Dedifferentiated amniotic fluid mesenchymal stem cell (primary cell): ENCODE results near the gene TAB2.

ENCODE experiments used
- DNase-seq: peaks from one replicate; pipeline ENCODE4 v3.0.0-alpha.2; 2016; ENCODE audit errors: extremely low spot score

The TAB2 gene

DNA sequence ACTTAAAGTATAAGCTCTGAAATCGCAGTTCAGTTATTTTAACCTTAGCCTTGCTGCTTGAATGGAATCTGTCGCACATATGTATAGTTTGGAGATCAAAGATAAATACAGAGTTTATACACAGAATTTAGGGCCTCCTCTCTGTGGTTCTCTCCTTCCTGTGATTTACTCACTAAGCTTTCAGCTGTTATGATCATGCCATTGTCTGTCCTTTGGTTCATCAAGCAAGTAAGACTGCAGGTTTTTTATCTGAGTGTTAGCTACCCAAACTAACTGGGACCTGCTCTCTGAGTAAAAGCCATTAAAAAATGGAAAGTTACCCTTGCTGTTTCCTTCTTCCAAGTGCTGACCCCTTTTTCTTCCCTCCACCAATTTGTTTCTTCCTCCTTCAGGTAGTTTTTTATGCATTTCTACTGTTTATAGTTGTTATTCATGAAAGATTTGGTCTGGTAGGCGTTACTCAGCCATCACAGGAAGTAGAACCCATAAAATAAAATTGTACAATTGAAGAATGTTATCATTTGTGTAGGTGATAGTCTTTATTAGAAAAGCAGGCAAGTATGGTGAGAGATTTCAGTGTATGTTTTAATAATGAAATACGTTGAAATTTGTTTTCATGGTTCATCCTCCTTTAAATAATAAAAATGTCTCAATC lies 48.9 kb downstream of the TAB2 start:
- DNase-seq = no peak

DNA sequence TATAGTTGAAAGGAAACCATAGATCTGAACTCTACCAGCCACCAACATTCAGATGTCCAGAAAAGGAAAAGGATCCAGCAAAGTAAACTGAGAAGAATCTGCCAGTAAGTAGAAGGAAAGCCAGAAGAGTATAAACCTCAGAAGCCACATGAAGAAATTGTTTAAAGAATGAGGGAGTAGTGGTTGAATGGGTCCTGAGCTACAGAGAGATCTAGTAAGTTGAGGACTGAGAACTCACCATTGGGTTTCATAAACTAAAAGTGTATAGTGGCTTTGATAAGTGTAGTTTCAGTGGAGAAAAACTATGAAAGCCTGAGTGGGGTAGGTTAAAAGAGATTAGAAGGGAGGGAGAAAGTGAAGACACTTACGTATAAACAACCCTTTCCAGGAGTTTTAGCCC lies 50.6 kb downstream of the TAB2 start:
- DNase-seq = no peak

DNA sequence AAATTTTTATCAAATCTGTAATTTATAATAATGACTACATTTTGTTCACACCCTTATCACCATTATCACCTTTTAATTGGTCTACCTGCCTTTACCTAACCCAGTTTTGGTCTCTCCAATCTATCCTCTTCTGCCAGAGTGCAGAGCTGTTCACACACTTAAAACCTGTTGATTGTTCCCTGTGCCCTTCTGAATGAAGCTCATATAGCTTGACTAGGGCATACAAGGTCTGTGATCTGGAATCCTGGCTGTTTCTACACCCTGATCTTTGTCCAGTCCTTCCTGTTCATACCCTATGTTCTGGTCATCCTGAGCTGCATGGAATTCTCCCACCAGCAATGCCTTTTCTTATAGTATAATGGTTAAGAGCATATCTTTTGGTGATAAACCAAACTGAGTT lies 53.6 kb downstream of the TAB2 start:
- no peak for DNase-seq

DNA sequence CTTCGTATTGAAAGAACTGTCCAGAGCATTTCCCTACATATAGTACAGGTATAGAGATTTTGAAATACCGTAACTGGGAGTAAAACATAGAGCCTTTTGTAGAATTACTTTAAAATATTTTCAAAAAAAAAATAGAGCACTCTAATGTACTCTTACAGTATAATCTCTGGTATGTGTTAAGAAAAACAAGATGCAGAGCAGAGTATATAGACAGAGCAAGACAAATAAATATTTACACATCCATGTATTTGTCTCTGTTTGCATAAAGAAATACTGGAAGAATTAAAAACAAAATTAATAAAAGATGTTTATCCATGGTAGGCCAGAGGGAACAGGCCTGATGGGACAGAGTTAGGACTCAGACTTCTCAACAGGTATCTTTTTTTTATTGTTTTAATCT lies 54.5 kb downstream of the TAB2 start:
- DNase-seq = no peak

DNA sequence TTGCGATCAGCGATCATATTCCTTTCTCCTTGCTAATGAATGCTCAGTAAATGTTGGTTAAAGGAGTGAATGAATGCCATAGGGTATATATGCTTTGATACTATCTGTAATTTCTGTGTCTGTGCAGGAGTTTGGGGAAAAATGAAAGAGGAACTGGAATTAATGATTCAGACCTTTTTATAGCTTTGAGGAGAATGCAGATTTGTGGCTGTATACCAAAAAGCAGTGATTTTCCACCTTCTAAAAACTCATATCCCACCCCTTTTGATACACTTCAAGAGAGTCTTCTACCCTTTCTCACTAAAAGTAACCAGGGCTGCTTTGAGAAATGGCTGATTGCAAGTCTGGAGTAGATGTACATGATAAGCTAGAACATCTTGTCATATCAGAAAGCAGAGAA lies 56.0 kb downstream of the TAB2 start:
- DNase-seq = no peak

DNA sequence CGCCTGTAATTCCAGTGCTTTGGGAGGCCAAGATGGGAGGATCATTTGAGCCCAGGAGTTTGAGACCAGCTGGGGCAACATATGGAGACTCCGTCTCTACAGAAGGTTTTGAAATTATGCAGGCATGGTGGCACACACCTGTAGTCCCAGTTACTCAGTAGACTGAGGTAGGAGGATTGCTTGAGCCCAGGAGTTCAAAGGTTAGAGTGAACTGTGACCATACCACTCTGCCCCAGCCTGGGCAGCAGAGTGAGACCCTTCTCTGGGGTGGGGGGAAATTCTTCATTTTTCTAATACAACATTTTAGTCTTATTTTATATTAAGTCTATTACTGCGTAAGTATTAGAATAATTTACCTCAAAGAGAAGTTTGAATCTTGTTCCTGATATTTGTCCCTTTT lies 62.5 kb downstream of the TAB2 start:
- DNase-seq = no peak

DNA sequence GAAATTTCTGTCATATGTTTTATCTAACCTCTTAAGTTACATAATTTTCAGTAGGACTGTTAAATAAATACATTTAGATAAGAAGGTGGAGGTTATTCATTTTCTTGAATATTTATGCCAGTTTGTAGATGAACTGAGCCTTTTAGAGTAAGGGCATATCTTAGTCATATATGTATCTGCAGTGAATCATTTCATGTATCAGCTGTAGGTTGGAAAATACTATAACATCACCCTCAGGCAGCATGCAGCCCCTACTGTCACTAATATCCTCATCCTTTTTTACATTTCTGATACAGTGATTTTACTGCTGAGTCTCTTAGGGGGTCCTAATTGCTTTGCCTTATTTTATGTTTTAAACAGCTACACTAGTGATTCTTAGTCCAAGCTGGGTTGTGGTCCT lies 63.0 kb downstream of the TAB2 start:
- no peak for DNase-seq

DNA sequence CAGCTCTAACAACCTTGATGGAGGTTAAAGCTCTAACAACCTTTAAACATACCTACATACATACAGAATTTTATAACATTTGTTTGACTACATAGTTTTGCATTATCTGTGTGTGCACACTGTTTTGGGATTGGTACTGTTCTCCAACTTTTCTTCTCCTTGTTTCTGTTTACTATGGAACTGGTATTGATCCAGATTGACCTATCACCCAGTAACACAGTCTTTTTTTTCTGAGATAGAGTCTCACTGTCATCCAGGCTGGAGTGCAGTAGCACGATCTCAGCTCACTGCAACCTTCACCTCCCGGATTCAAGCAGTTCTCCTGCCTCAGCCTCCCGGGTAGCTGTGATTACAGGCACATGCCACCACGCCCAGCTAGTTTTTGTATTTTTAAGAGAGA lies 65.9 kb downstream of the TAB2 start:
- no peak for DNase-seq

DNA sequence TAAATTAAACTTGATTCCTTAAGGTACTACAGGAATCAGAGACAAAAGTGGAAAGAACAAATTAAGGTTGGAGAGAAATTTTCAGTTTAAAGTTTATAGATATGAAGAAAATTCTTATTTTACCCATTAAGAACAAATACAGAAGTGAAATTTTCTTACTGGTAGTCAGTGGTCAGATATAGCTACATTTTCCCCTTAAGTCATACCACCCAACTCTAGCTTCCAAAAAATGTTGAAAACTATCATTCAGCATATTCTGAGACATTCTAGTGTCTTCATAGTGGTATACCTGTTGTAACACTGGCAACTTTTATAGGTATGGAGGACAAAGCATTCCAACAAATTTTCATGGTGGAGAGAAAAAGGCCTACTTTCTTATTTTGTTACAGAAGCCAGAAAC lies 67.0 kb downstream of the TAB2 start:
- no peak for DNase-seq

DNA sequence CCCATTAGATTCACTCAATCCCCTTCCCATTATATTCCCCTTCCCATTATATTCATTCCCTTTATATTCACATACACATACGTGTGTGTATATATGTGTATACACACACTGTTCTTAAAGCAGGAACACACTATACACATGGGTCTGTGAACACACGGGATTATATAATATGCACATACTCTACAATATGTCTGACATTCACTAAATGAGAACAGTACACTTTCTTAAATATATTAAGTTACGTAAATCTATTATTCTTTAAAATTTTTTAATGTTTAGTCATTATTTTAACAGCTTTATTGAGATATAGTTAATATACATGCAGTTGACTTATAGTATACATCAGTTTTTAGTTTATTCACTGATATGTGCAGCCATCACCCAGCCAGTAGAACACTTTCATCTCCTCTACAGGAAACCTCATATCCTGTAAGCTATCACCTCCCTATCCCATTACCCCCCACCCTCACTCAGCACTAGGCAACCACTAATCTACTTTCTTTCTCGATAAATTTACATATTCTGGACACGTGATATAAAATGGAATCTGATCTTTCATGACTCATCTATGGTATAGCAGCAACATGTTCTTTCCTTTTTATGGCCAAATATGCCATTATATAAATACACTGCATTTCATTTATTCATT lies 68.6 kb downstream of the TAB2 start:
- no peak for DNase-seq

DNA sequence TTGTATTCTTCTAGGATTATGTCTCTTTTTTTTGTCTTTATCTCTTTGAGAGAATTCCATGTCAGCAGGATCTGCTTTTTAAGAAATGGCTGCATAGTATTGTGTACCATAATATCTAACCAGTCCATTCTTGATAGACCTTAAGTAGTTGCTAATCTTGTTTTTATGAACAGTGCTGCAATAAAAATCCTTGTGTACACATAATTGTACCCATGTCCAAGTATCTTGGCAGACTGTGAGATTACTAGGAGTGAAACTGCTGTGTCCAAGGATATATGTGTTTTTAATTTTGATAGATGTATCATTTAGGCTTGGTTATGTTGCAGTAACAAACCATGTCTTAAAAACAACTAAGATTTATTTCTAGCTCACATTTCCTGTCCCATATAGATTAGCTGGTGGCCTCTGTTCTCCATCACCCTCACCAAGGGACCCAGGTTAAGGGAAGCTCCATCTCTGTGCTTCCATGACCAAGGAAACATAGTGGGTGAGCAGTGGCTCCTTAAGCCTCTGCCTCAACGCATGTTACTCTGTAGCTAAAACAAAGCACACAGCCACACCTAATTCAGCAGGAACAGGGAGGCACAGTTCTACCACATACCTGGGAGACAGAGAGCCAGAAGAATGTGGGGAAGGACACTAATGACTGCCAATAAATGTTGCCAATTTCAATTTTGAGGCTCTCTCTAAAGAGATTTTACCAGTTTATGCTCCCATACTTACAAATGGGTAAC lies 70.4 kb downstream of the TAB2 start:
- DNase-seq = no peak

DNA sequence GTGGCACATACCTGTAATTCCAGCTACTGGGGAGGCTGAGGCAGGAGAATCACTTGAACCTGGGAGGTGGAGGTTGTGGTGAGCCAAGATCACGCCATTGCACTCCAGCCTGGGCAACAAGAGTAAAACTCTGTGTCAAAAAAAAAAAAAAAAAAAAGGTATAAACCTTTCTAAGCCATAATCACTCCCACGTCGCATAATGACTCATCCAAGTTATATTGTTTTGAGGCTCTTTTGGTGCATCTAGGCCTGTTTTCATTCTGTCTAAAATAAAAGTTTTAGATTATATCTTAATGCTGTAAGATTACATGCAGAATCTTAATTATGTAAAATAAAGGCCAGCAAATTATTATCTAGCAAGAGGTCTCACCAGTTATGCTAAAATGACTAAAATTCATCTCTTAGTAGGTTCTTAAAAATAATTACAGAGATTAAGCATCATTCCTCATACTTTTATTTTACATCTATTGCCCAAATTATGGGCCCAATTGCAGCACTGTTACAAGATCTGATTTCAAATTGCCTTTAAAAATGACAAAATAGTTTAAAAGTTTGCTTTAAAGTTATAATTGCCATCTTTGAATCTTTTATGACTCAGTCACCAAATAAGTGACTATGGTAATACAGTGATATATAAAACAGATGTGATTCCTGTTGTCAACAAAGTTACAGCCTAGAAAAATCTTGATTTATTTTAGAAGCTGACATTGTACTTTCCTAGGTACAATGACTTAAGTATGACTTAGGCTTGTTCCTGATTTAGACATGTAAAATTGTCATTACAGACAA lies 72.2 kb downstream of the TAB2 start:
- peak; percentile 47 for DNase-seq

DNA sequence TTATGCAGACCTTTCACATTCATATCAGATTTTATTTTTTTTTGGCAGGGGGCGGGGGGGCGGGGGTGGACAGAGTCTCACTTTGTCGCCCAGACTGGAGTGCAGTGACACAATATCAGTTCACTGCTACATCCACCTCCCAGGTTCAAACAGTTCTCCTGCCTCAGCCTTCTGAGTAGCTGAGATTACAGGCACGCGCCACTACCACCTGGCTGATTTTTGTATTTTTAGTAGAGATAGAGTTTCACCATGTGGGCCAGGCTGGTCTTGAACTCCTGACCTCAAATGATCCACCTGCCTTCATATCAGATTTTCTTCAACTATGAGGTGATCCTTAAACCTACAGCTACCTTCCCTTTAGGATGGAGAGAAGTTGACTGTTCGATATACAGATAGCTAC lies 74.6 kb downstream of the TAB2 start:
- DNase-seq = no peak

DNA sequence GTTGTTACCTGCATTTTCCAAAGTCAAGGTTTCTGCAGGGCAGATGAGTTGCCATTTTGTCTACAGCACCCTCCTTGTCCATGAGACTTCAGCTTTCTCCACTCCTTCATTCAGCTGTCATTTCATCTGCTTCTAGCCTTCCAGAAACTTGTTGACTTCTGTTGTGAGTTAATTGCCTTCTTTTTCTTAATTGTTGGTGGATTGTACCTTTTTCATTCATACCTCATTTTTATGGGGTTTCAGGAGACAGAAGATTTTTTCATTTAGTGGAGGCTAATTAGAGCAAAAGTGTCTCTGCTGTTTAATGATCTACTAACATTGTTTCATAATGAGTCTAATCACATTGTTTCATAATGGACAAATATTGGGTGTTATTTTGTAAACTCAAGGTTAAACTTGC lies 75.0 kb downstream of the TAB2 start:
- no peak for DNase-seq

DNA sequence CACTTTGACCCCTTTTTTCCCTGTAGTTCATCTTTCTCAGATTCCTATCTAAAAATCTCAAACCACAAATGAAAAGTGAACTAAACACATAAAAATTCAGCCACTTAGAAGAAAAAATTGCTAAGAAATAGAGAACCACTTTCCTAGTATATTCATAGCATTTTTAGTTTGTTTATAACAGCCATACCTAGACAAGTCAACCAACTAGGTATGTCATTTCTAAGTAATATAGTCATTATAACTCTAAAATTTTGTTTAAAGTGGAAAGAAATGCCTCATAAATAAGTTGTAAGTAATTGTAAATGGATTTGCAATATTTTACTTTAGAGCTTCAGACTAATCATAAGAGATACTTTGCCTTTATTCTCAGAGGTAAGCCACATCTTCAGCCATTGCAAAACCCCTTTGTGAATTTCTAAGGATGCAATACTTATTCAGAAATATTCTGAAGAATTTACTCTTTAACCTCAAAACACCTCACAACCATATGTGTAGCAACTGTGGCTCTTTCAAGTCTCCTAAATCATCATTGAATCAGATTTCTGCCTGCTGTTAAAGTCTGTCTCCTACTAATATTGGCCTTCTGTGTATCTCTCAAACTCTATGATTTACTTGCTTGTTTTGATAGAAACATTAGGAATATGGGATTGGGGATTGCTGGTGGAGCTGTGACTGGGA lies 75.6 kb downstream of the TAB2 start:
- no peak for DNase-seq

DNA sequence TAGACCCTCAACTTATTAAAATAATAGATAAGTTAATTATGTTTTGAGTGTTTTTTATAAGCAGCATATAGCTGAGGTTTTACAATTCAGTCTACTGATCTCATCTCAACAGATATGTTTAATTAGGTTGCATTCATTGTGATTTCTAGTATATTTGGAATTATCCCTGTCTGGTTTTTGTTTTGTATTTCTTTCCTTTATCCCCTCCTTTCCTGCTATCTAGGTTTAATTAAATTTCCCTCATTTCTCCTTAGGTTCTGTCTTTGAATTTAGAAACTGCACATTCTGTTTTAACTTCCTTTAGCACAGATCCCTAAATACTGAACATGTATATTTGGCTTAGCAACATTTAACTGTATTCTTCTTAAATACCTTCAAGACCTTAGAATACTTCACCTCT lies 77.7 kb downstream of the TAB2 start:
- no peak for DNase-seq

DNA sequence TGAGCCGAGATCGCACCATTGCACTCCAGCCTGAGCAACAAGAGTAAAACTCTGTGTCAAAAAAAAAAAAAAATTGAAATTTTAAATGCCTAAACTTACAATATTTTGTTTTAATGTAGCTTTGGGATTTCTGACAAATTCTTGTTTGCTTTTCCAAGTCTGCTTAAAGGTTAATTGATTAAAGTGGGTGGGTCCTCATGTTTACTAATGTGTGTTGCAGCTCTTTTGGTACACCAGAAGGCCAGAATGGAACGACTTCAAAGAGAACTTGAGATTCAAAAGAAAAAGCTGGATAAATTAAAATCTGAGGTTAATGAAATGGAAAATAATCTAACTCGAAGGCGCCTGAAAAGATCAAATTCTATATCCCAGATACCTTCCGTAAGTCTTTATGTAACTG lies 79.9 kb downstream of the TAB2 start:
- DNase-seq = no peak

DNA sequence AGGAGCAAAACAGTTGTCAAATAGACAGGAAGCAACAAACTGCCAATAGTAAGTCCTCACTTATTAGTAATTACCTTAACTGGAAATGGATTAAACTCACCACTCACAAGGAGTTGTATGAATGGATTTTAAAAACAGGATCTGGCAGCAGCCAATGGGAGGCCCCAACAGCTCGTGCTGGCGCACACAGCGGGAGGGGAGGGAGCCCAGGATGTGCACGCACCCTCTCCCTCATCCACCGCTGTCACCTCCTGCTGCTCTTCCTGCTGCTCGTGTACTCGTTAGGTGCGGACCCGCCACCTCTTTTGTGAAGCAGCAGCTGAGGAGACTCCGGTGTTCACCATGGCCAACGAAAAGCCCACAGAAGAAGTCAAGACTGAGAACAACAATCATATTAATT lies 82.5 kb downstream of the TAB2 start, which contains the start of gene SUMO4:
SUMO4 (plus strand) TSS at position 213 of the 400 bp plus-strand sequence; CDS start at position 343, 130 bp downstream.
- DNase-seq = no peak

DNA sequence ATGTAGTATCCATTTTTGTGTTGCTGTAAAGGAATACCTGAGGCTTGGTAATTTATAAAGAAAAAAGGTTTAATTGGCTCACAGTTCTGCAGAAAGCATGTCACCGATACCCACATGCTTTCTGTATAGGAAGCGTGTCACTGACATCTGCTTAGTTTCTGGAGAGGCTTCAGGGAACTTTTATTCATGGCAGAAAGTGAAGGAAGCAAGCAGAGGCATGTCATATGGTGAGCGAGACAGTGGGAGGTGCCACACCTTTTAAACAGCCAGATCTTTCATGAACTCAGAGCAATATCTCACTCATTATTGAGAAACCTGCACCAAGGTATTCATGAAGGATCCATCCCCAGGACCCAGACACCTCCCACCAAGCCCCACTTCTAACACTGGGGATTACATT lies 86.0 kb downstream of the TAB2 start:
- DNase-seq = no peak

DNA sequence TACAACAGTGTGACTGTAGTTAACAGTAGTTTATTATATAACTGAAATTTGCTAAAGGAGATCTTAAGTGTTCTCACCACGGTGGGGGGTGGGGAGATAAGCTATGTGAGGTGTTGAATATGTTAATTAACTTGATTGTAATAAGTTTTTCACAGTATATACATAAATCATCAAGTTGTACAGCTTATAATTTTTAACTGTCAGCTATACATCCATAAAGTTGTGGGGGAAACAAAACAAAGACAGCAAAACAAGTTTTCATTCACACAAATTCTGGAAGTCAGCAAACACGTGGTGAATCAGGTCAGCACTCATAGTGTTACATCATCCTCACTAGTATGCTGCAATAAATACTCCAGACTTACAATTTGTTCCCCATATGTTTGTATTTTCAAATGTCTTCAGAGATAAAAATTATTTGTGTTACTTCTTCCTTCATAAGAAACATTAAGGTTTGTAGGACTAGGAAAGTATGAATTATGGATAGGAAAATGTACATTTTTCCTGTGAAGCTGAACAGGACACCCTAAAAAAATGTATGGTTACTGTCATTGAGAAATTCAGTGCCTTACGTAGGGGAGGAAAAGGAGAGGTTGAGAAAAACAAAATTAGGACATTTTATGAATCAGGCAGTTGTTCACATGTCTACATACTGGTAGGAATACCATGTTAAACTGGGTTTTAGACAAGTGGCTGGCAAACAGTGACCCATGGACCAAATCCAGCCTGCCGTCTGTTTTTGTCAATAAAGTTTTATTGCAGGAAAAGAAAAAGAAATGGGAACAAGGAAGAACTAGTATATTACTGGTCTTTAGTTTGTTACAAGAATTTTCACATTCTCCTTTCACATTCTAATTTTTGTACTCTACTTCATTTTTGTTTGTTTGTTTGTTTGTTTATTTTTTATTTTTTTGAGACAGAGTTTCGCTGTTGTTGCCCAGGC lies 88.6 kb downstream of the TAB2 start:
- peak; percentile 24 for DNase-seq

DNA sequence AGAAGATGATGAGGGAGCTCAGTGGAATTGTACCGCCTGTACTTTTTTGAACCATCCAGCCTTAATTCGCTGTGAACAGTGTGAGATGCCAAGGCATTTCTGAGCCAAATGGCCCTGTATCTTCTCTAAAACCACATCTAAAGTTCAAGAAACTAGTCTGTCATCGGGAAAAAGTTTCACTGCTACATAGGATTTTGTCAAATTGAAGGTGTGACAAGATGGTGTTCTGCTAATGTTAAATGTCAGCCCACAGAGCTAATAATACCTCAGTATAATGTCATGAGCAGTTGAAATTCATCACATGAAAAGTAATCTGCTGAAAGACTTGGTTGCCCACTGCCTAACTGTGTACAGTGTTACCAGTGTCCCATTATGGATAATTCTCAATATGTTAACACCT lies 92.1 kb downstream of the TAB2 start:
- no peak for DNase-seq
